T follicular helper cell (primary cell): ENCODE results near the gene CUX1.

ENCODE experiments used
- DNase-seq: peaks from one replicate; pipeline ENCODE4 v3.0.0-alpha.2; 2020; ENCODE audit warnings: low read depth

Gene CUX1

GRCh38 chr7:102271158-102271798 lies 453.9 kb downstream of the CUX1 start:
- no peak for DNase-seq

GRCh38 chr7:102272075-102272916 lies 454.9 kb downstream of the CUX1 start:
- DNase-seq: peak; percentile 63

- no peak for DNase-seq
Measured at GRCh38 chr7:102272917-102273748, 455.7 kb downstream of the CUX1 start.

GRCh38 chr7:102273749-102274712 lies 456.6 kb downstream of the CUX1 start:
- no peak for DNase-seq

GRCh38 chr7:102275123-102275703 lies 457.8 kb downstream of the CUX1 start:
- no peak for DNase-seq

- no peak for DNase-seq
Measured at GRCh38 chr7:102277901-102278300, 460.5 kb downstream of the CUX1 start.

- DNase-seq: peak; percentile 58
Measured at GRCh38 chr7:102279537-102280400, 462.3 kb downstream of the CUX1 start.

- DNase-seq: no peak
Measured at GRCh38 chr7:102280521-102280920, 463.1 kb downstream of the CUX1 start.

GRCh38 chr7:102281785-102282184 lies 464.4 kb downstream of the CUX1 start:
- DNase-seq: no peak

GRCh38 chr7:102282465-102283362 lies 465.3 kb downstream of the CUX1 start:
- DNase-seq: no peak

- DNase-seq: no peak
Measured at GRCh38 chr7:102283477-102284189, 466.2 kb downstream of the CUX1 start.

- DNase-seq: peak; percentile 34
Measured at GRCh38 chr7:102284399-102284798, 467.0 kb downstream of the CUX1 start.

GRCh38 chr7:102284891-102285539 lies 467.6 kb downstream of the CUX1 start:
- DNase-seq: no peak

- no peak for DNase-seq
Measured at GRCh38 chr7:102285540-102286236, 468.3 kb downstream of the CUX1 start.

- no peak for DNase-seq
Measured at GRCh38 chr7:102286237-102287110, 469.0 kb downstream of the CUX1 start, which contains the start of gene SH2B2. Gene SH2B2 (plus strand): TSS chr7:102286868. CDS start chr7:102300551, 13,683 bp downstream.
